Activated naive CD8-positive, alpha-beta T cell treated with anti-CD3 and anti-CD28 coated beads, Interleukin-2, amount 10 ng/mL, durations not matched to agents 7 days and 5 days (primary cell): Measurements from ENCODE around the gene EPHA2. TPM values are rescaled to one million over a fixed set of nuclear protein-coding genes. Genes with fewer than 3 reads are reported as not detected.

Experiments used
- ATAC-seq: fragments of 150-1000 bp; cut with Tn5 transposase; one replicate; pipeline ENCODE4 v1.10.0; 2021; ENCODE audit warnings: low read depth, moderate library complexity
- POLR2A ChIA-PET: fragments of 350-600 bp; sonication (Branson Sonifier 250); formaldehyde crosslinking; loops from one replicate; lab custom pipeline; 2021; ENCODE audit warnings: antibody characterized with exemption; lab: Charles Lee
- DNase-seq: peaks from one replicate; pipeline ENCODE4 v3.0.0; 2021
- H3K27ac Mint-ChIP-seq: one replicate; pipeline ENCODE4 v1.8.0; 2022; ENCODE audit warnings: mild to moderate bottlenecking, mixed read lengths
- H3K27me3 Mint-ChIP-seq: one replicate; pipeline ENCODE4 v1.8.0; 2022; ENCODE audit warnings: mild to moderate bottlenecking, moderate library complexity, mixed read lengths
- H3K36me3 Mint-ChIP-seq: one replicate; pipeline ENCODE4 v1.8.0; 2021; ENCODE audit warnings: mild to moderate bottlenecking, mixed read lengths
- H3K4me1 Mint-ChIP-seq: one replicate; pipeline ENCODE4 v1.8.0; 2021; ENCODE audit warnings: mixed read lengths
- H3K4me3 Mint-ChIP-seq: one replicate; pipeline ENCODE4 v1.8.0; 2022; ENCODE audit warnings: mild to moderate bottlenecking, moderate library complexity, mixed read lengths
- H3K9me3 Mint-ChIP-seq: one replicate; pipeline ENCODE4 v1.8.0; 2021; ENCODE audit warnings: mixed read lengths
- total RNA-seq, 2 experiments: library from RNA; stranded (reverse); gene quantifications; one replicate each; pipeline ENCODE4 v1.2.3, GENCODE V29; 2021

Gene EPHA2
- total RNA-seq, 2 experiments from 2014 or later = not detected

DNA sequence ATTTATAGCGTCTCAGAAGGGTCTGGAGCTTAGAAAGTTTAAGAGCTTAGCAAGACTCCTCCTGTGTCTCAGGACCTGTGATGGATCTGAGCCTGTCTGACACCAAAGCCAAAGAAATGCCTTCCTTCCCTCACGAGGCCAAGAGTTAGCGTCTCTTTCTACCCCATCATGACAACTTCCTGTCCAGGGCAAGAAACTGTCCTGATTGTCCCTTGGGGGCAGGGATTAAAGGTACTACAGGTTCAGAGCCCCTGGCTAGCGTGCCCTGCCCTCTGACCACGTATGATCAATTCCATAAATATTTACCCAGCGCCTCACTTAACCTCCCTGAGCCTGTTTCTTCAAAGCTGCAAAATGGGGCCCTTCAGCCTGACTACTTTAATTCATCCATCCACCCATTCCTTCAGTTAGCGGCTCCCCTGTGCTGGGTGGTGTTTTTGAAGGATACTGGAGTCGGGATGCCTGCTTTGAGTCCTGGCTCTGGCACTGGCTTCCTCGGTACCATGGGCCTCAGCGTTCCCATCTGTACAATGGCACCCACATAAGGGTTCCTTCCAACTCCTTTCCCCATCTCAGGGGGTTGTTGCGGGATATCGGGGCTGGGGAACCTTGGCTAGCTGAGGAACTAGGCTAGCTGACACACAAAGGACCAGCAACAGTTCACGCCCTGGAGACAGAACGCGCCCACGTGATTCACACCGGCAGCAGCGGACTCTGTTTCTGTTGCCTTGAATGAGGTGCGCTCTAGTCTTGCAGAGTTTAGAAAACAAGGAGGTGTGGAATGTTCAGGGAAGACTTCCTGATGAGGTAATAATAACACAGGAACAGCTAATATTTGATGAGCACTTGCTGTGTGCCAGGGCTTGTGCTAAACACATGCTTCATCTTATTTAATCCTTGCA, 23.0 kb upstream of the EPHA2 start:
- POLR2A ChIA-PET = interaction anchor here (0.6 kb wide), 1 partner anchor 31 kb away, joined by 3 read pairs; no protein-coding TSS in a partner anchor

DNA sequence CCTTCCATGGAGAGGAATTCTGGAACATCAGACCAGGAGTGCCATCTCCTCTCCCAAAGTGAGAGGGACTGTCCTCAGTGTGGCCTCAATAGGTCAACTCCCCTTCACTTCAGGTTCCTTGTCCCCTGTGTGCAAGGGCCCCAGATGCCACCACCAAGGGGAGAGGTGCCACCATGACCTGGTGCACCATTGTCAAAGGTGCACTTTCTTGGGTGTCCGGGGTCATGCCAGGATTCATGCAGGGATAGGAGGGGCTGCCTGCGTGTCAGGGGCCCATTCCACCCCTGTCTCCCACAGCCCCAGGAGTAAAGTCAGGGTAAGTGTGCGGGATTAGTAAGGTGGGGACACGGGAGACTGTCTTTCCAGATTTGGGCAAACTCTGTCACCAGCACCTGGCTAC, 21.4 kb upstream of the EPHA2 start:
- H3K4me1 Mint-ChIP-seq = no peaks in the 10 kb centered on the region
- ATAC-seq (no peak), DNase-seq (no peak)
- no peak overlapping the region for H3K27ac Mint-ChIP-seq
- POLR2A ChIA-PET = no interaction called here
- peaks cover 5% of the 10 kb centered on the region for H3K27me3 Mint-ChIP-seq
- no peaks in the 10 kb centered on the region for H3K9me3 Mint-ChIP-seq
- H3K4me3 Mint-ChIP-seq = no peak overlapping the region
- H3K36me3 Mint-ChIP-seq = no peaks in the 10 kb centered on the region

More for the DNA sequence above, 23.0 kb upstream of the EPHA2 start:
- Mint-ChIP-seq H3K27me3 (peaks cover 2% of the 10 kb centered on the region), H3K9me3 (no peaks in the 10 kb centered on the region), H3K27ac (no peak overlapping the region), H3K4me1 (no peaks in the 10 kb centered on the region), H3K36me3 (no peaks in the 10 kb centered on the region), H3K4me3 (no peak overlapping the region)
- no peak for ATAC-seq
- DNase-seq = no peak

DNA sequence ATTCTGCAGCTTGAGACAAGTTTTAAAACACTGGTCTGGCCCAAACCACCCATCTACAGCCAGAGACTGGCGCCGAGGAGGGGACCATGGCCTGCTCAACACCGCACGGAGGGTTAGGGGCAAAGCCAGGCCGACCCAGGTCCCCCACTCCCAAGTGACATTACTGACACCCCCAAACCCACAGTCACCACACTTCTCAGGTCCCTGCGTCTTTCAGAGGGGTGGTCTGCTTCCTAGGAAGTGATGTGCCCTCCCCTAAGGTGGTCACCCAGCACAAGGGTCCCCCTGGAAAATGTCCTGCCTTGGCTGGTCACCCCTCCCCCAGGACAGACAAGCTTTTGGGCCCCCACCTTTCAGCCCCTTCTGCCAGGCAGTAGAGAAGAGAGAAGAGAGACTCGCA, 20.8 kb upstream of the EPHA2 start:
- Mint-ChIP-seq H3K9me3 (no peaks in the 10 kb centered on the region), H3K4me1 (no peaks in the 10 kb centered on the region), H3K4me3 (no peak overlapping the region), H3K27me3 (peaks cover 5% of the 10 kb centered on the region), H3K27ac (no peak overlapping the region), H3K36me3 (no peaks in the 10 kb centered on the region)
- POLR2A ChIA-PET = no interaction called here
- DNase-seq (no peak), ATAC-seq (no peak)

DNA sequence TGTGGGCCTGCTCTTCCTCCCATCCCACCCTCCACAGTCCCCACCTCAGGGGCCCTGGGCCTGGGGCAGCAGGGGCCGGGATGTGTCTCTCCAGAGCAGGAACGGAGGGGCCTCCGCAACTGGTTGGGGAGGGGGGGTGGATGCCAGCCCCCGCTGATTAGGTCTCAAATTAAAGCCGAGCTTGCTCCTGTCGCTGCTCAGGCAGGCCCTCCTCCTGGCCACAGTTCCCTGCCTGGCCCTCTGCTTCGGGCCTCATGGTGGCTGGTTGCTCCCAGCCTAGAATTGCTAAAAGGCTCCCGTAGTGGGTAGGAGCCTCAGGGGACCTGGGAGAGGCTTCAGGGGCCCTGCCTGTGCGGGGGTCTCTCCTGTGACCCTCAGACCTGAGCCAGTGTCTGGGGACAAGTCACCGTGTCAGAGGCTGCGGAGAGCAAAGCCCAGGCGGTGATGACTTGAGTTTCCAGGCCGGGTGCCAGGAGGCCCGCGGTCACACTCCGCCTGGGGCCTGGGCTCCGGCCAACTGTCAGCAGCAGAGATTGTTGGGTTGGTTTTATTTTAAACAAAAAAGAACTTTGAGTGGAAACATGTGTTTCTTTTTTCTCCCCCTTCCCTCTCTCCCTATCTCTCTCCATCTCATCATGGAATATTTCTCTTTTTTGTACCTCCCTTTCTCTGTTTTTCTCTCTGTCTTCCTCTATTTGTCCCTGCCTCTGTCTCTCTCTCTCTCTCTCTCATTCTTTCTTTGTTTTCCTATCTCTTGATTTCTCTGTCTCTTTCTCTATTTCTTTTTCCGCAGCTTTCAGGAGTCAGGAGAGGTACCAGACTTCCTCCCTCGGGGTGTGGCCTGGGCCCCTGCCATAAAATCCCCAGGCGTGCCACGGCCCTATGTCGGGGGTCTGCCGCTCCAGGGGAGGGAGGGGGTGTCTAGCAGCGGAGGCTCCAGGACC, 20.0 kb upstream of the EPHA2 start:
- H3K27ac Mint-ChIP-seq = no peak overlapping the region
- DNase-seq (no peak), ATAC-seq (no peak)
- H3K9me3 Mint-ChIP-seq = no peaks in the 10 kb centered on the region
- H3K27me3 Mint-ChIP-seq = peaks cover 5% of the 10 kb centered on the region
- POLR2A ChIA-PET = interaction anchor here (1.7 kb wide), 1 partner anchor 29 kb away, joined by 3 read pairs; no protein-coding TSS in a partner anchor
- H3K4me1 Mint-ChIP-seq = no peaks in the 10 kb centered on the region
- H3K4me3 Mint-ChIP-seq = no peak overlapping the region
- no peaks in the 10 kb centered on the region for H3K36me3 Mint-ChIP-seq

DNA sequence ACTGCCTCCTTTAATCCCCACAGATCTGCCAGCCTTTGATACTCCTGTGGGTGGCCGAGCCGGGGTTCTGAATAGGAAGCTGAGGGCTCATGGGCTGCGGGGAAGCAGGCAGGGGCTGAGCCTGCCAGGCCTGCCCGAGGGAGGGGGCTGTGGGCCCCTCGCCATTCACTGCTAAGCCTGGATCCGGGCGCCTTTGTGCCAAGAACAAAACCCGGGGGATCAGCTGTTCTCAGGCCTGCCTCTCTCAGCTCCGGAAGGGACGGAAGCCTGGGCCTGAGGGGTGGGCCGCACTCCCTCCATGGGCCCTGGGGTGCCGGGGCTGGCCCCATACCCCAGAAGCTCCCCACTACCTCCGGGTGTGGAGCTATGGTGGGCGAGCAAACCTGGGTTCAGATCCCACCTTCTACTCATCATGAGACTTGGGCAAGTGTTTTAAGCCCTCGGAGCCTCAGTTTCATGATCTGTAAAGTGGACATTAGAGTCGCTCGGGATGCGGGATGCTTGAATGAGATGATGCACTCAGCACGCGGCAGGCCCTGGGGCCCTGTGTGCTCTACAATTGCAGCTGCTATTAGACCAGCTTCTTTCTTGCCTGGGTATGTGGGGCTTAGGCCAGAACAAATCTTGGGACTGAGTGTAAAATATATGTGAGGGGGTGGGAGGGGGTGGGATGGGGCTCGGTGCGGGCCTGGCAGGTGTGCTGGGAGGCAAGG, 19.2 kb upstream of the EPHA2 start:
- H3K4me3 Mint-ChIP-seq = no peak overlapping the region
- ATAC-seq = no peak
- no peak for DNase-seq
- no peaks in the 10 kb centered on the region for H3K9me3 Mint-ChIP-seq
- POLR2A ChIA-PET = interaction anchor here (1.7 kb wide), 1 partner anchor 28 kb away, joined by 3 read pairs; no protein-coding TSS in a partner anchor
- H3K36me3 Mint-ChIP-seq = no peaks in the 10 kb centered on the region
- no peak overlapping the region for H3K27ac Mint-ChIP-seq
- peaks cover 11% of the 10 kb centered on the region for H3K27me3 Mint-ChIP-seq
- no peaks in the 10 kb centered on the region for H3K4me1 Mint-ChIP-seq

DNA sequence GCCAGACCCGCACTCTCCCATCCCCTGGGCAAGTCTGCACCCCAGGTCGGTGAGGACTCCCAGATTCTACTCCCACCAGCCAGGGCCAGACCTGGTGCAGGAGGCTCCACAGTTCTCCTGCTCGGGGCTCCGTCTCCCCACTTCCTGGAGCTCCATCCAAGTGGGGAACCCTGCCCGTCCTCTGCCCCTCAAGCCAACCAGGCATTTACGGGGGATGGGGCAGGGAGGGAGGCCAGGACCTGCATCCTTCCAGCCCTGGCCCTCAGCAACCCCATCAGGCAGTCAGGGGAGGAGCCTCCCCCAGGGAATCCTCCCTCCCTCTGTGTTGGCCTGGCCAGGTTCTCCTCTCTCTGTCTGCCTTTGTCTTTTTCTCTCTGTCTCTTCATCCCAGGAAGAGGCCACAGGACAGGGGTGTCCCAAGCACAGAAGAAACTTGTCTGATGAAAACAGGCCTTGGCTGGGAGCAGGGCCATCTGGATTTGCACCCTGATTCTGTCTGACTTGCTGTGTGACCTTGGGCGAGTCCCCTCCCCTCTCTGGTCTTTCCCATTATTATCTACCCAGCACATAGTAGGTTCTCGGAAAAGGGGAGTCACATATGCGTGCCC, 18.5 kb upstream of the EPHA2 start:
- Mint-ChIP-seq H3K27ac (no peak overlapping the region), H3K36me3 (no peaks in the 10 kb centered on the region), H3K9me3 (no peaks in the 10 kb centered on the region), H3K4me1 (no peaks in the 10 kb centered on the region), H3K27me3 (peaks cover 18% of the 10 kb centered on the region), H3K4me3 (no peak overlapping the region)
- POLR2A ChIA-PET = interaction anchor here (1.7 kb wide), 1 partner anchor 27 kb away, joined by 3 read pairs; no protein-coding TSS in a partner anchor
- ATAC-seq = no peak
- no peak for DNase-seq

DNA sequence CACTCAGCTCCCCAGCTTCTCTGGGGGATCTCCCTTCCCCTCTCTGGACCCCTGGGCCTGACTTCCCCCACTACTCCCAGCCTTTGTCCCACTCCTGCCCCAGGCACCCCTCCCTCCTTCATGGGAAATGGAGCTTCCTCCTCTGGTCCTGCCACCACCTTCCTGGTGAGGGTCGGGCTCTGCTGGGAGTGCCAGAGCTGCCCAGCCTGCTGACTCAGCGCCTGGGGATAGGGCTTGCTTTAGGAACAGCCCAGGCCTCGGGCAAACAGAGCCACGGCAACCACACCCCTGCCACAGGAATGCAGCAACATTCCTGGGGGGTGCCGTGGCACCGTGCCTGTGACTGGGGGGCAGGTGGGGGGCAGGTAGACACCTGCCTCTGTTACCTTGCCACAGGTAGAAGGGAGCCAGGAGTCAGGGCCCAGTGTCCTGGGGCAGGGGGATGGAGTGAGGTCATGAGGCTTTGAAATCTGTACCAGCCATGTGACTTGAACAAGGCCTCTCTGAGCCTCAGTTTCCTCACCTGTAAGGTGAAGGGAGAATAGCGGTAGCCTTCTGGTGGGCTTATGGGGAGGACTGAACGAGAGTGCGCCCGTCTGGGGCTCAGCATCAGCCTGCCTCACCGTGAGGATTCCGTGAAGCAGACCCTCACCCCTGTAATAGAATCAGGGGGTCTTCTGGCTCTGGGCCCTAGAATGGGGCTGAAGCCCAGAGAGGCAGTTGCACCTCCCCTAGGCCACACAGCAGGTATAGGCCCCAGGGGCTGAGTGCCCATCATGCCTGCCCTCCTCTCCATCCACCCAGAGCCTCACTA, 17.8 kb upstream of the EPHA2 start:
- ATAC-seq = no peak
- no peak for DNase-seq
- Mint-ChIP-seq H3K27ac (no peak overlapping the region), H3K9me3 (no peaks in the 10 kb centered on the region), H3K4me3 (no peak overlapping the region), H3K27me3 (peaks cover 25% of the 10 kb centered on the region), H3K4me1 (peaks cover 4% of the 10 kb centered on the region), H3K36me3 (no peaks in the 10 kb centered on the region)
- POLR2A ChIA-PET = interaction anchor here (1.0 to 1.7 kb wide), 2 partner anchors 10 to 26 kb away, joined by 3 read pairs; no protein-coding TSS in a partner anchor

DNA sequence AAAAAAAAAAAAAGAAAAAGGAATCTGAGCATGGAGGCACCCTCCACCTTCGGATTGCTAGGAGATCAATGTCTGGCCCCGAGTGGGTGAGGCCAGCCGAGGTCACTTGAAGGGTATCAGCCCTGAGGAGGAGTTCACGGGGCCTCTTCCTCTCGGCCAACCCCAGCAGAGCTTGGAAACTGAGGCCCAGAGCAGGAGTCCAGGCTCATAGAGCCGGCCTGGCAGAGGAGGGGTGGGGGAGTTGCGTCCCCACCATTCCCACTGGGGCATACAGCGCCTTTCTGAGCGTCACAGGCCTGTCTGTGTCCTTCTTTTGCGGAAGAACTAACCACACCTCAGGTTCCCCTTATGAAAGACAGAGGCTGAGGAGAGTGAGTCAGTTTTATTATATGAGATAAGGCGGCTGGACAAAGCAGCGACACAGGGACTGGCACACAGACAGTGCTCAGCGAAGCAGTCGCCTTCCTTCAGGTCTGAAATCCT, 17.1 kb upstream of the EPHA2 start:
- H3K36me3 Mint-ChIP-seq = no peaks in the 10 kb centered on the region
- POLR2A ChIA-PET = interaction anchor here (0.7 to 1.0 kb wide), 2 partner anchors 9 to 101 kb away, joined by 3 to 4 read pairs; no protein-coding TSS in a partner anchor
- no peaks in the 10 kb centered on the region for H3K9me3 Mint-ChIP-seq
- ATAC-seq (no peak), DNase-seq (no peak)
- H3K27ac Mint-ChIP-seq = no peak overlapping the region
- H3K27me3 Mint-ChIP-seq = peaks cover 28% of the 10 kb centered on the region
- H3K4me1 Mint-ChIP-seq = peaks cover 8% of the 10 kb centered on the region
- H3K4me3 Mint-ChIP-seq = no peak overlapping the region

DNA sequence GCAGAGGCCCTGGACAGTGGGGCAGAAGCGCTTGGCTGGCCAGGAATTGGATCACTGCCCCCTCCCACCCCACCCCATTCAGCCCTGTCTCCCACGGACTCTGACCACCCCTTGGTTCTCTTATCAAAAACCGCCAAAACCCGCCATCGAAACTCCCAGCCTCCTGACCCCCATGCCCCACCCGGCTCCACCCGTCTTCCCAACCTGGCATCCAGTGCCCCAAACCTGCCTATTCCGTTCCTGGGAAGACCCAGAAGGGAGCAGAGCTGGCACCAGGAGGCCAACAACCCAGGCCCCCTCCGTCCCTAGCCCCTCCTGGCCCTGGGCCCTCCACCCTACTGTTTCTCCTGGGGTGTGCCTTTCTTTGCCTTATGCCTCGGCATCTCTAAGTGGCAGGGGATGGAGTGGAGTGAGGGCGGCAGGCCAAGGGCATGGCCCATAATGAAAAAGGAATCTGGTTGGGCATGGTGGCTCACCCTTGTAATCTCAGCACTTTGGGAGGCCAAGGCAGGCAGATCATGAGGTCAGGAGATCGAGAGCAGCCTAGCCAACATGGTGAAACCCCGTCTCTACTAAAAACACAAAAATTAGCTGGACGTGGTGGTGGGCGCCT, 16.5 kb upstream of the EPHA2 start:
- Mint-ChIP-seq H3K9me3 (no peaks in the 10 kb centered on the region), H3K4me1 (peaks cover 8% of the 10 kb centered on the region), H3K36me3 (no peaks in the 10 kb centered on the region), H3K4me3 (no peak overlapping the region), H3K27me3 (peaks cover 26% of the 10 kb centered on the region), H3K27ac (no peak overlapping the region)
- DNase-seq (no peak), ATAC-seq (no peak)
- POLR2A ChIA-PET = interaction anchor here (0.7 kb wide), 1 partner anchor 100 kb away, joined by 4 read pairs; no protein-coding TSS in a partner anchor

DNA sequence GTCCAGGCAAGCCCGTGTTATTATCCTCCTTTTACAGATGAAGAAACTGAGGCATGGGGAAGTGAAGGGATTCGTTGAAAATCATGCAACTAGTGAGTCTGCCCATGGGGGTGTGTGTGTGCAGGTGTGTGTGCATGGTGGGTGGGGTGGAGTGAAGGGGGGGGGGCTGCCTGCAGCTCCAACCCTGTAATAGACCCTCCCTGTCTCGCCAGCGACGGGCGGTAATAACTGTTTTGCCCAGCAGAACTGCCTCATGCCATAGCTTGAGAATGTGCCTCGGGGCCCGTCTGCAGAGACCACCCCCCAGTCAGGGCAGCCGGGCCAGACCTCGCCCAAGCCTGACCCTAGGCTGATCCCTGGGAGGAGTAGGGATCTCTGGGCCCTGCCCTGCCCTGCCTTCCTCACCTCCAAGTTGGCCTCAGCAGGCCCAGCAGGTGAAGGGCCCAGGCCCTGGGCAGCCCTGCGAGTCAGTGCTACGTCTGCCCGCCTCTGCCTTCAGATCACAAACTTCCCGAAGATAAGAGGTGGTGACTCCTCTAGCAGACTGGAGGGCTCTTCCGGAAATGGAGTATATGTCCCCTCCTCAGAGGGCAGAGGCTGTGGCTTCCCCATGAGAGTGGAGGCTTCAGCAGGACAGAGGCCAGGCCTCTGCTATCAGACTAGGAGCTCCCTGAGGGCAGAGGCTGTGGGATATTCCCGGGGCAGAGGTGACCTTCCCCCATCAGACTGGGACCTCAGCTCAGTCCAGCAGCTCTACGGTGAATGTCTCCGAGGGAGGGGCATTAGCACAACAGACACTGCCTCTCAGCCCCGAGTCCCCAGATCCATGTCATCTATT, 15.7 kb upstream of the EPHA2 start:
- Mint-ChIP-seq H3K4me3 (no peak overlapping the region), H3K36me3 (no peaks in the 10 kb centered on the region), H3K27ac (no peak overlapping the region), H3K9me3 (no peaks in the 10 kb centered on the region), H3K4me1 (peaks cover 8% of the 10 kb centered on the region), H3K27me3 (peaks cover 26% of the 10 kb centered on the region)
- ATAC-seq (no peak), DNase-seq (no peak)
- POLR2A ChIA-PET = no interaction called here

DNA sequence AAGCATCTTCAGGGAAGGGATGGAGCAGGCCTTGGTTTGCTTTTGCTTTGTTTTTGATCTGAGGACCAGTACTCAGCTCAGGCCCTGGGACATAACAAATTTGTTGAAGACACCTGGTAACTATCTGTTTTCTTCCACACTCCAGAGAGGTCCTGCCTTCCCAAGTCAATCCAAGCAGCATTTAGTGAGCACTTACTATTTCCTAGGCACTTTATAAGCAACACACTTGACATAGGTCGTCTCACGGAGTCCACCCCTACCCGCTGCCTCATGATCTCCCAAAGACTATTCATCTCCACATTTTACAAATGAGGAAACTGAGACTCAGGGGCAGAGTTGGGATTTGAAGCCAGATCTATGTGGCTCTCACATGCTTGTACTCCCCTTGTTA, 14.4 kb upstream of the EPHA2 start:
- Mint-ChIP-seq H3K27ac (no peak overlapping the region), H3K4me3 (no peak overlapping the region), H3K4me1 (peaks cover 17% of the 10 kb centered on the region), H3K27me3 (peaks cover 36% of the 10 kb centered on the region), H3K9me3 (no peaks in the 10 kb centered on the region), H3K36me3 (no peaks in the 10 kb centered on the region)
- POLR2A ChIA-PET = no interaction called here
- ATAC-seq (no peak), DNase-seq (no peak)
